ENCODE measurements around the gene COQ10B.

- TF ChIP-seq CTCF (IDR thresholded peaks at IDR 0.05) (no peak), POLR2A (IDR thresholded peaks at IDR 0.05) (no peak)
Observed at GRCh38 chr2:197450465-197450864, 2.9 kb upstream of the COQ10B start.
